Osteocyte (in vitro differentiated cells): ENCODE measurements around the gene RSL24D1. TPM values are rescaled to one million over a fixed set of nuclear protein-coding genes. Genes with fewer than 3 reads are reported as not detected.

Experiments used
- DNase-seq: peaks from one replicate; pipeline ENCODE4 v3.0.0; 2021; ENCODE audit warnings: mixed read lengths; ENCODE audit not compliant: unreplicated experiment; ENCODE audit errors: extremely low spot score
- H3K27ac Mint-ChIP-seq: one replicate; pipeline ENCODE4 v1.8.0; 2021; ENCODE audit warnings: mild to moderate bottlenecking, mixed read lengths; ENCODE audit not compliant: unreplicated experiment
- H3K27me3 Mint-ChIP-seq: one replicate; pipeline ENCODE4 v1.8.0; 2021; ENCODE audit warnings: mixed read lengths; ENCODE audit not compliant: unreplicated experiment
- H3K36me3 Mint-ChIP-seq: one replicate; pipeline ENCODE4 v1.8.0; 2021; ENCODE audit warnings: mixed read lengths; ENCODE audit not compliant: unreplicated experiment
- H3K4me1 Mint-ChIP-seq: one replicate; pipeline ENCODE4 v1.8.0; 2021; ENCODE audit warnings: mixed read lengths; ENCODE audit not compliant: unreplicated experiment
- H3K4me3 Mint-ChIP-seq: one replicate; pipeline ENCODE4 v1.8.0; 2021; ENCODE audit warnings: mild to moderate bottlenecking, moderate library complexity, mixed read lengths; ENCODE audit not compliant: unreplicated experiment
- H3K9me3 Mint-ChIP-seq: one replicate; pipeline ENCODE4 v1.8.0; 2021; ENCODE audit warnings: mixed read lengths; ENCODE audit not compliant: unreplicated experiment
- CTCF ChIP-seq: fragments of 200-600 bp; sonication (generic); IDR thresholded peaks from 2 replicates; pipeline ENCODE4 v1.5.0; 2021; ENCODE audit warnings: antibody characterized with exemption, mild to moderate bottlenecking, moderate library complexity
- total RNA-seq: library from RNA; stranded (reverse); gene quantifications from 2 replicates; pipeline ENCODE4 v1.2.1, GENCODE V29; 2021

Gene RSL24D1
- total RNA-seq, 1 donor from 2014 or later: 76.2 TPM

- H3K9me3 Mint-ChIP-seq: peaks cover 20% of the 10 kb centered on the region
- H3K4me3 Mint-ChIP-seq: no peak overlapping the region
- TF ChIP-seq CTCF: no peak
- no peak overlapping the region for H3K27ac Mint-ChIP-seq
- H3K4me1 Mint-ChIP-seq: no peaks in the 10 kb centered on the region
- DNase-seq: no peak
- H3K27me3 Mint-ChIP-seq: no peaks in the 10 kb centered on the region
- no peaks in the 10 kb centered on the region for H3K36me3 Mint-ChIP-seq
Observed at GRCh38 chr15:55132672-55133071, 64.1 kb downstream of the RSL24D1 start.

Other genes starting within 250 kb of the RSL24D1 start
- gene RAB27A, start 92.9 kb upstream of the RSL24D1 start, total RNA-seq: 12.4 and 14.6 TPM in 2 replicates
- 14.6 and 15.6 TPM in 2 replicates for gene PIGBOS1, start 122.2 kb upstream of the RSL24D1 start, total RNA-seq
- 15.4 and 15.9 TPM in 2 replicates for gene PIGB, start 122.3 kb upstream of the RSL24D1 start, total RNA-seq
- gene CCPG1, start 211.4 kb upstream of the RSL24D1 start, total RNA-seq: 150 and 174 TPM in 2 replicates
- gene PIERCE2, start 211.6 kb upstream of the RSL24D1 start, total RNA-seq: 3.0 TPM in 2 replicates